OCI-LY1 (cell line): ENCODE data around the gene RIPOR2.

Source experiments
- CTCF ChIP-seq: fragments of 200-600 bp; sonication (generic), shearing (Covaris generic); IDR thresholded peaks from 2 replicates; pipeline ENCODE4 v1.5.1; 2017; ENCODE audit warnings: mild to moderate bottlenecking, antibody characterized with exemption, low read length, moderate library complexity, mixed read lengths
- EZH2 ChIP-seq: fragments of 200-600 bp; sonication (generic), shearing (Covaris generic); IDR thresholded peaks from 2 replicates; pipeline ENCODE4 v1.8.0; 2017; ENCODE audit warnings: borderline replicate concordance, mixed run types, mild to moderate bottlenecking, antibody characterized with exemption, low read length, moderate library complexity, mixed read lengths

- no peak for TF ChIP-seq CTCF
- TF ChIP-seq EZH2 = no peak
Observed at GRCh38 chr6:24778878-24779277, 156.9 kb downstream of the RIPOR2 start.
